T-cell (primary cell): ENCODE results near the gene VWA5B2. TPM values are rescaled to one million over a fixed set of nuclear protein-coding genes. Genes with fewer than 3 reads are reported as not detected.
A peak's percentile ranks its signal among the peaks of the same experiment; 100 is the strongest.

Source experiments
- ATAC-seq, 4 experiments: fragments of 200-7000 bp in 3 of 4; fragments of 150-1000 bp in 1 of 4; cut with Tn5 transposase; replicated peaks in 1 of 4; 1 replicate in 3 of 4; 2 replicates in 1 of 4; pipeline ENCODE4 v1.10.0; 2021; ENCODE audit warnings: moderate library complexity in 3 of 4, mild to moderate bottlenecking in 2 of 4, moderate number of reproducible peaks in 1 of 4
- CTCF ChIA-PET, 2 donors: fragments of 300-600 bp; sonication (Branson Sonifier 250); formaldehyde crosslinking; loops; one replicate each; lab custom pipeline; 2022; ENCODE audit warnings: antibody characterized with exemption in 2 of 2; lab: Charles Lee
- POLR2A ChIA-PET, 2 donors: fragments of 300-600 bp; sonication (Branson Sonifier 250); formaldehyde crosslinking; loops; one replicate each; lab custom pipeline; 2022; ENCODE audit warnings: antibody characterized with exemption in 2 of 2; lab: Charles Lee
- DNase-seq, 35 experiments: peaks; one replicate each; pipeline versions ENCODE4 v3.0.0 to v3.0.0-alpha.2; 2013 to 2023
- H3K27ac ChIP-seq: one replicate; pipeline ENCODE4 v1.5.1; 2013; ENCODE audit warnings: low read length
- H3K27me3 ChIP-seq, 2 experiments: replicated peaks in 1 of 2; 1 replicate in 1 of 2; 2 replicates in 1 of 2; pipeline versions ENCODE4 v1.6.1 to v1.7.0; 2013; ENCODE audit warnings: low read length in 1 of 2, mixed read lengths in 1 of 2; ENCODE audit not compliant: control insufficient read depth in 2 of 2, insufficient read depth in 2 of 2; ENCODE audit errors: extremely low read depth in 1 of 2
- H3K36me3 ChIP-seq, 2 donors: 1 replicate in 1 of 2; 2 replicates in 1 of 2; pipeline versions ENCODE4 v1.6.1 to v1.7.0; 2013; ENCODE audit warnings: low read length in 1 of 2; ENCODE audit not compliant: control insufficient read depth in 2 of 2, insufficient read depth in 1 of 2; ENCODE audit errors: extremely low read depth in 1 of 2
- H3K4me1 ChIP-seq, 2 experiments: 1 replicate in 1 of 2; 2 replicates in 1 of 2; pipeline versions ENCODE4 v1.6.1 to v1.7.0; 2013; ENCODE audit warnings: low read length in 2 of 2, mixed read lengths in 1 of 2; ENCODE audit not compliant: insufficient read depth in 2 of 2, control insufficient read depth in 1 of 2; ENCODE audit errors: extremely low read depth in 1 of 2
- H3K4me3 ChIP-seq, 2 donors: 1 replicate in 1 of 2; 2 replicates in 1 of 2; pipeline versions ENCODE4 v1.5.1 to v1.7.0; 2013; ENCODE audit warnings: mild to moderate bottlenecking in 2 of 2, low read length in 1 of 2, moderate library complexity in 1 of 2; ENCODE audit not compliant: control insufficient read depth in 1 of 2; ENCODE audit errors: extremely low read depth in 1 of 2
- H3K9me3 ChIP-seq: 2 replicates; pipeline ENCODE4 v1.7.0; 2013
- H3K27ac Mint-ChIP-seq, 2 donors: one replicate each; pipeline ENCODE4 v1.8.0; 2020 to 2021; ENCODE audit warnings: mild to moderate bottlenecking in 2 of 2, mixed read lengths in 2 of 2
- H3K27me3 Mint-ChIP-seq, 2 donors: one replicate each; pipeline ENCODE4 v1.8.0; 2021 to 2022; ENCODE audit warnings: mixed read lengths in 2 of 2
- H3K36me3 Mint-ChIP-seq: one replicate; pipeline ENCODE4 v1.8.0; 2021; ENCODE audit warnings: mixed read lengths
- H3K4me1 Mint-ChIP-seq, 3 donors: one replicate each; pipeline ENCODE4 v1.8.0; 2020 to 2022; ENCODE audit warnings: mixed read lengths in 3 of 3, mild to moderate bottlenecking in 1 of 3
- H3K4me3 Mint-ChIP-seq, 3 donors: one replicate each; pipeline ENCODE4 v1.8.0; 2020 to 2022; ENCODE audit warnings: mild to moderate bottlenecking in 3 of 3, mixed read lengths in 3 of 3, moderate library complexity in 3 of 3
- H3K9me3 Mint-ChIP-seq, 3 donors: one replicate each; pipeline ENCODE4 v1.8.0; 2020 to 2022; ENCODE audit warnings: mixed read lengths in 3 of 3
- WGBS: methylation state at CpG from one replicate; pipeline ENCODE4 v1.1.5; 2013; ENCODE audit warnings: missing lambda C conversion rate; ENCODE audit not compliant: insufficient coverage; 5-methylcytosine and 5-hydroxymethylcytosine counted together
- total RNA-seq, 35 experiments: library from RNA in 6 of 35; stranded (reverse) in 6 of 35; fragments of 120-200 nt in 1 of 35; gene quantifications; one replicate each; pipeline versions ENCODE4 v1.2.1 to v1.2.4 and lab custom pipeline; 2013 to 2026

Gene VWA5B2
- total RNA-seq, 5 donors from 2014 or later (not counting 1 experiment from before 2014, with no cell fraction given): 0.10 to 0.23 (median 0.16) TPM; not detected in 2

DNA sequence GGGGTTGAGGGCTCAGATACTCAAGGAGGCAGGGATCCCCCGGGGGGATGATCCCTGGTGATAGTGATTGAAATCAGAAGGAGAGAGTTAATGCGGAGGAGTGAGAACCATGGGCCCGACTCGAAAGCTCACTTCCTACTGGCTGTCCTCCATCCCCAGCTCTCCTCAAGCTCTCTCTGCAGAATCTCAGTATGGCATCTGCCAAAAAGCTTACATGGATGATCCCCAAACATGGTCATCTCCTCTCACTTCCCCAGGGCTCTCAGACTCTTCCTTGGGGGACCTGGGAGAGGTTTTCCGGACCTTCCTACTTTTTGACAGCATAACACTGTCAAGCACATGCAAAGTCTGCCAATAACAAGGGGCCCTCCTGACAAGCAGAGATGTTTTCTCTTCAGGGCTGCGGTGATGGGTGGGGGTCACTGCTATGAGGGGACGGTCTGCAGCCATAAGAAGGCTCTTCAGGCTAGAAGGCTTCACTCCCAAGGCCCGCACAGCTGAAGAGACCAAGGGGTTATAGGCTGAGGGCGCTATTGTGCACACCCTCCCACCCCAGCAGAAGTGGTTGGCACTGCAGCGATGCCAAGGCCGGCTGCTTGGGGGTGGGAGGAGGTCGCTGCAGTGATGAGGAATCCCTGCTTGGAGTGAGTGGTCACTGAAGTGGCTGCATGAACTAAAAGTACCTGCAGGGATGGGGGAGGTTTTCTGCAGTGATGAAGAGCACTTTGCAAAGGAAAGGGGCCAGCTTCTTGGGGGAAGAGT lies 828 bp upstream of the VWA5B2 start:
- WGBS: 54% methylated on average over 4 of the region's 12 CpGs
- Mint-ChIP-seq H3K36me3 (no peaks in the 10 kb centered on the region), H3K9me3 (no peaks in the 10 kb centered on the region), H3K4me3 (peak overlapping the region; percentile 62 to 82 (median 73)), H3K27me3 (peaks cover 46 to 54% of the 10 kb centered on the region in 2 donors), H3K27ac (no peak overlapping the region), H3K4me1 (peaks cover 15 to 17% (median 15%) of the 10 kb centered on the region in 3 donors)
- Histone ChIP-seq H3K9me3 (no peaks in the 10 kb centered on the region), H3K36me3 (no peaks in the 10 kb centered on the region), H3K27me3 (peaks cover 10 to 68% of the 10 kb centered on the region in 2 experiments), H3K4me1 (peaks cover 4 to 23% of the 10 kb centered on the region in 2 experiments), H3K27ac (no peak overlapping the region), H3K4me3 (no peak overlapping the region)
- ChIA-PET POLR2A (interaction anchor here in 1 of 2 donors (0.5 kb wide), 2 partner anchors 44 to 303 kb away, joined by 3 read pairs; no protein-coding TSS in a partner anchor), CTCF (interaction anchor here (0.7 to 3.3 kb wide), 19 partner anchors 9 to 314 kb away, joined by 3 to 20 read pairs (median 4); partner anchors contain the start of genes EEF1AKMT4 (in 2 of the 2) and CAMK2N2 (in 1 of the 2))
- no peak for DNase-seq
- no peak for ATAC-seq

DNA sequence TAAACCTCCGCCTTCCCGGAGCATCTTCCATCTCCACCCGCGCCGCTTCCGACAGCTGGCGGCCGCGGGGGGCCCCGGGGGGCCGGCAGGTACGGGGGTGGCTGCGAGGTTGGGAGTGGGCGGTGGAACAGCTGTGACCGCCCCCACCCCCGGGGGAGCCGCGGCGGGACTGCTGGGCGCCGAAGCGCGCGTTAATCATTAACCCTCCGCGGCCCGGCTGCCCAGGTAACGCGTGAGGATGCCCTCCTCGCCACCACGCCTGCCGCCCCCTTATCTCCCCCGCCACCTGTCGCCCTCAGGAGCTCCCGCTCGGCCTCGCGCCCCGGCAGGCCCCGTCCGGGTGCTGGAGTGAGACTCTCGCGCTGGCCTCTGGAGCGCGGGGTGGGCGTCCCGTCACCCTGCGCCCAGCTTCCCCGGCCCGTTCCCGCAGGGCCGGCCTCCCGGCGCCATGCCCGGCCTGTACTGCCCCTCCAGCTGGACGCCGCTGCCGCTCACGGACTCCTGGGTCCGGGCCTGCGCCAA lies 757 bp downstream of the VWA5B2 start:
- Histone ChIP-seq H3K4me3 (peak overlapping the region; percentile 50 to 77), H3K9me3 (no peaks in the 10 kb centered on the region), H3K4me1 (peaks cover 4 to 23% of the 10 kb centered on the region in 2 experiments), H3K27me3 (peaks cover 10 to 75% of the 10 kb centered on the region in 2 experiments), H3K27ac (no peak overlapping the region), H3K36me3 (no peaks in the 10 kb centered on the region)
- Mint-ChIP-seq H3K36me3 (no peaks in the 10 kb centered on the region), H3K27me3 (peaks cover 41 to 48% of the 10 kb centered on the region in 2 donors), H3K27ac (no peak overlapping the region), H3K4me3 (peak overlapping the region in 2 of 3 donors; percentile 59 to 82), H3K9me3 (no peaks in the 10 kb centered on the region), H3K4me1 (peaks cover 15 to 17% (median 15%) of the 10 kb centered on the region in 3 donors)
- POLR2A ChIA-PET: no interaction called here
- no peak for DNase-seq
- CTCF ChIA-PET: interaction anchor here (1.0 to 3.3 kb wide), 2 partner anchors 20 to 21 kb away, joined by 3 to 14 read pairs; partner anchors contain the start of gene EEF1AKMT4 (in 1 of the 2)
- no peak for ATAC-seq
- 2% methylated on average over 37 of the region's 61 CpGs for WGBS

DNA sequence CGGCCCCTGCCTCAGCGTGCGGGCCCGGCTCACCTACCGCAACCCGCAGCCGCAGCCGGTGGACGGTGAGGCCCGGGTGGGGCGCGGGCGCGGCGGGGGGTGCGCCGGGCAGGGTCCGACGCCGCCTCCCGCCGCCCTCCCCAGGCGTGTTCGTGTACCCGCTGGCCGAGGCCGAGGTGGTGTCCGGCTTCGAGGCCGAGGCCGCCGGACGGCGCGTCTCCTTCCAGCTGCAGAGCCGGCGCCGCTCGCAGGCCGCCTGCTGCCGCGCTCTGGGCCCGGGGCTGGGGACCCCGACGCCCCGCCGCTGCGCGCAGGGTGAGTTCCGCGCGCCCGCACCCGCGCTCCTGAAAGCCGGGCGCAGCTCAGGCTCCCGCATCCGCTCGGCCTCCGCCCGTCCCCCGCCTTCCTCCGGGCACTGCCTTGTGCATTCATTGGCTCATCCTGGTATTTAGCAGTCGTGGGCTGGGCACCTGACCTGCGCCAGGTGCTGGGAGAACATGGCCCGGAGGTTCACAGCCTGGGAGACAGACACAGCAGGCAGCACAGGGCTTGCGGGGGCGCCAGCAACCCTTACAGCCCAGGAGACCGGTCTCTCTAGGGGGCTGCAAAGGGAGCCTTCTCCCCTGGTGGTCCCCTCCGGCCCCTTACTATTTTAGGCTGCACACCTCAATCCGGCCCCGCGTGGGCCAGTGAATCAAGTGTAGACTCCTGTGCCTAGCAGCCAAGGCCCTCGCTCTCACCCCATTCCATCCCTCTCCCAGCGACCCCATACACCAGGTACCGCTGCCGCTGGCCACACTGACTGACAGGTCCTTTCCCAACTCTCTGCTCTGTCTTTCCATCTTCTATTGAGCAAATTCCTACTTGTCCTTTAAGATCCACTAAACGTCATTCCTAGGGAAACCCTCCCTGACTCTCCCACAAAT lies 1.5 kb downstream of the VWA5B2 start:
- Mint-ChIP-seq H3K9me3 (no peaks in the 10 kb centered on the region), H3K4me3 (peak overlapping the region; percentile 73 to 82 (median 79)), H3K27ac (no peak overlapping the region), H3K4me1 (peaks cover 15 to 17% (median 15%) of the 10 kb centered on the region in 3 donors), H3K36me3 (no peaks in the 10 kb centered on the region), H3K27me3 (peaks cover 37 to 43% of the 10 kb centered on the region in 2 donors)
- ATAC-seq: no peak
- H3K4me1 ChIP-seq: peaks cover 4 to 23% of the 10 kb centered on the region in 2 experiments
- POLR2A ChIA-PET: no interaction called here
- peaks cover 10 to 73% of the 10 kb centered on the region in 2 experiments for H3K27me3 ChIP-seq
- H3K4me3 ChIP-seq: no peak overlapping the region
- DNase-seq: peak in 1 of 35 experiments; percentile 15
- H3K27ac ChIP-seq: no peak overlapping the region
- 8% methylated on average over 79 of the region's 79 CpGs for WGBS
- CTCF ChIA-PET: interaction anchor here (0.6 to 3.3 kb wide), 3 partner anchors 19 to 213 kb away, joined by 3 to 14 read pairs (median 3); partner anchors contain the start of gene EEF1AKMT4 (in 1 of the 2)
- H3K9me3 ChIP-seq: no peaks in the 10 kb centered on the region
- H3K36me3 ChIP-seq: no peaks in the 10 kb centered on the region

DNA sequence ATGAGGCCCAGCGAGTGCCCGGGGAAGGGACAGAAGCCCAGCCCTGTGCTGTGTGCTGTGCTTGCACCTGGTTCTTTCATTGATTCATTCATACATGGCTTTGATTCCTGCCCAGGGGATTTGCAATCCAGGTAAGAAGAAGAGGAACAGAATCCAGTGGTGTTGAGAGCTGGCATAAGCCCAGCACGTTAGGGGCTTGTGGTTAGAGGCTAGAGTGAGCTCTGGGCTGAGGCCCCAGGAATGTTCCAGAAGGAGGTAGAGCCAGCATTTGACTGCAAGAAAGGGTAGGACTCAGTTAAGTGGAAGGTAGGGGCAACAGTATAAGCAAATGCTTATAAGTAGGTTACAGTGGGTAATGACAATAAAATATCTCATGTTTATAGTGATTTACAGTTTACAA lies 2.3 kb downstream of the VWA5B2 start:
- peaks cover 15 to 17% (median 15%) of the 10 kb centered on the region in 3 donors for H3K4me1 Mint-ChIP-seq
- no peak for DNase-seq
- ChIA-PET CTCF (interaction anchor here in 1 of 2 donors (0.6 kb wide), 1 partner anchor 212 kb away, joined by 3 read pairs; no protein-coding TSS in a partner anchor), POLR2A (no interaction called here)
- Histone ChIP-seq H3K9me3 (no peaks in the 10 kb centered on the region), H3K27ac (no peak overlapping the region), H3K36me3 (no peaks in the 10 kb centered on the region), H3K27me3 (peaks cover 10 to 72% of the 10 kb centered on the region in 2 experiments), H3K4me1 (peaks cover 4 to 23% of the 10 kb centered on the region in 2 experiments), H3K4me3 (no peak overlapping the region)
- no peaks in the 10 kb centered on the region for H3K36me3 Mint-ChIP-seq
- ATAC-seq: no peak
- no peak overlapping the region for H3K27ac Mint-ChIP-seq
- H3K4me3 Mint-ChIP-seq: peak overlapping the region; percentile 73 to 79 (median 79)
- H3K9me3 Mint-ChIP-seq: no peaks in the 10 kb centered on the region
- 56% methylated on average over 3 of the region's 3 CpGs for WGBS
- H3K27me3 Mint-ChIP-seq: peaks cover 33 to 38% of the 10 kb centered on the region in 2 donors

DNA sequence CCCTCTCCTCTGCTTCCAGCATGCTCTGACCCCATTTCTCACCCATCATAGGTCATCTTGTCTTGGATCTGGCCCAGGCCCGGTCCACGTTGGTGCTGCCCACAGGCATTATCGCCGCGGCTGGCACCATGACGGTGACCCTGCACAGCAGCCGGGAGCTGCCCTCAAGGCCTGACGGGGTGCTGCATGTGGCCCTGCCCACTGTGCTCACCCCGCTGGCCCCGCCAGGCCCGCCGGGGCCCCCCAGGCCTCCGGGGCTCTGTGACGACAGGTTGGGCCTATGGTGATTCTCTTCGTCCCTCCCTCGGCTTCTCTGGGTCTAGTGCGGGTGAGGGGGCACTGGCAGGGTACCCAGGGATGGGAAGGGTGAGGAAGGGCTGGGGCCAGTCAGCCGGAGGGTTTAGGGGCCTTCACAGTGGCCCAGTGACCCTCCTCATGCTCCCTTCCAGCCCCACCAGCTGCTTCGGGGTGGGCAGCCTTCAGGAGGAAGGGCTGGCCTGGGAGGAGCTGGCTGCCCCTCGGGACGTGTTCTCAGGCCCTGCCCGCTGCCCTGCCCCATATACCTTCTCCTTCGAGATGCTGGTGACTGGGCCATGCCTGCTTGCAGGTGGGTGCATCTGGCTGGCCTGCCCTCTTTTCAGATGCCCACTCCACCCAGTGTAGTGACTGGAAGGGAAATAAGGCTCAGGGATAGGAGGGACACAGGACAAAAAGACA lies 3.9 kb downstream of the VWA5B2 start:
- no peaks in the 10 kb centered on the region for H3K9me3 Mint-ChIP-seq
- no peak for ATAC-seq
- Histone ChIP-seq H3K4me1 (peaks cover 4 to 21% of the 10 kb centered on the region in 2 experiments), H3K9me3 (no peaks in the 10 kb centered on the region), H3K4me3 (no peak overlapping the region), H3K36me3 (no peaks in the 10 kb centered on the region), H3K27ac (no peak overlapping the region), H3K27me3 (peaks cover 8 to 58% of the 10 kb centered on the region in 2 experiments)
- no peak for DNase-seq
- POLR2A ChIA-PET: no interaction called here
- no peak overlapping the region for H3K4me3 Mint-ChIP-seq
- H3K36me3 Mint-ChIP-seq: no peaks in the 10 kb centered on the region
- H3K4me1 Mint-ChIP-seq: peaks cover 12 to 25% (median 17%) of the 10 kb centered on the region in 3 donors
- WGBS: 89% methylated on average over 13 of the region's 23 CpGs
- CTCF ChIA-PET: interaction anchor here in 1 of 2 donors (0.7 kb wide), 1 partner anchor 30 kb away, joined by 3 read pairs; no protein-coding TSS in a partner anchor
- H3K27me3 Mint-ChIP-seq: peaks cover 22 to 29% of the 10 kb centered on the region in 2 donors
- H3K27ac Mint-ChIP-seq: no peak overlapping the region
